ENCODE measurements around the gene PXK. TPM values are rescaled to one million over a fixed set of nuclear protein-coding genes. Genes with fewer than 3 reads are reported as not detected.
A peak's percentile ranks its signal among the peaks of the same experiment; 100 is the strongest.

The PXK gene
- total RNA-seq, 2 donors from 2014 or later, result 16.0 to 22.0 TPM

DNA sequence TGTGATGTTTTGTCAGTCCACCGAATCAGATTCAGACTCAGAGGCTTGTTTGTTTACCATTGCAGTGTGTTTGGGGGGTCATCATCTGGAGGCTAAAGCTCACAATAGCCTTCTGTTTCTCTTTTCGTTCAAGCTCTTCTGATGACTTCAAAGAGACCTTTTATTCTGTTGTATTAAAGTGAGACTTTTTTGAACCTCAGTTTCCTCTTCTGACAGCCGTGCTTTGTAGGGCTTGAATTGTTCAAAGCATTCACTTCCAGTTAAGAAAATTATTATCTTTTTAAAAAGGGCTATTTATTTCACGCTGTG lies 1.3 kb downstream of the PXK start:
- Mint-ChIP-seq H3K4me1 (peaks cover 23% of the 10 kb centered on the region), H3K27ac (no peak overlapping the region), H3K4me3 (peak overlapping the region; percentile 82), H3K27me3 (ENCODE audit: insufficient read depth) (peaks cover 16% of the 10 kb centered on the region), H3K36me3 (ENCODE audit: low read depth) (peaks cover 3% of the 10 kb centered on the region), H3K9me3 (no peaks in the 10 kb centered on the region)
- TF ChIP-seq CTCF (conservative IDR thresholded peaks at IDR 0.05), result no peak
- H3K36me3 ChIP-seq (ENCODE audit: control insufficient read depth, insufficient read depth, low read length), result no peaks in the 10 kb centered on the region
- DNase-seq, result no peak
- peak overlapping the region; percentile 82 for H3K4me3 ChIP-seq (ENCODE audit: low read length)
- H3K4me1 ChIP-seq (ENCODE audit: control insufficient read depth, insufficient read depth, low read length), result no peaks in the 10 kb centered on the region
- H3K9me3 ChIP-seq (ENCODE audit: control insufficient read depth, low read length), result no peaks in the 10 kb centered on the region
- 40 to 63% methylated on average over 2 to 4 of the region's 4 CpGs for WGBS, 2 experiments (ENCODE audit: insufficient coverage in 1 of 2, insufficient read length in 1 of 2)
- no peak overlapping the region for H3K27ac ChIP-seq (ENCODE audit: low read depth, low read length)
- no peak overlapping the region for H3K9ac ChIP-seq (ENCODE audit: extremely low read depth, low read length, poor library complexity, severe bottlenecking)
- peaks cover 14% of the 10 kb centered on the region for H3K27me3 ChIP-seq (ENCODE audit: control insufficient read depth, insufficient read depth, low read length, poor library complexity, severe bottlenecking)

- H3K4me3 ChIP-seq (ENCODE audit: low read length), result peak overlapping the region; percentile 82
- no peak overlapping the region for H3K9ac ChIP-seq (ENCODE audit: extremely low read depth, low read length, poor library complexity, severe bottlenecking)
- peaks cover 11% of the 10 kb centered on the region for H3K27me3 Mint-ChIP-seq (ENCODE audit: insufficient read depth)
- no peaks in the 10 kb centered on the region for H3K4me1 ChIP-seq (ENCODE audit: control insufficient read depth, insufficient read depth, low read length)
- peak overlapping the region; percentile 82 for H3K4me3 Mint-ChIP-seq
- peaks cover 23% of the 10 kb centered on the region for H3K4me1 Mint-ChIP-seq
- no peak overlapping the region for H3K27ac ChIP-seq (ENCODE audit: low read depth, low read length)
- TF ChIP-seq CTCF (conservative IDR thresholded peaks at IDR 0.05), result no peak
- H3K9me3 ChIP-seq (ENCODE audit: control insufficient read depth, low read length), result no peaks in the 10 kb centered on the region
- DNase-seq, result no peak
- whole genome bisulfite sequencing, 2 experiments (ENCODE audit: insufficient coverage in 1 of 2, insufficient read length in 1 of 2), result no CpG with 5 or more reads among the region's 1 CpG
- no peaks in the 10 kb centered on the region for H3K9me3 Mint-ChIP-seq
- peaks cover 4% of the 10 kb centered on the region for H3K36me3 Mint-ChIP-seq (ENCODE audit: low read depth)
- no peaks in the 10 kb centered on the region for H3K36me3 ChIP-seq (ENCODE audit: control insufficient read depth, insufficient read depth, low read length)
- H3K27ac Mint-ChIP-seq, result no peak overlapping the region
- peaks cover 10% of the 10 kb centered on the region for H3K27me3 ChIP-seq (ENCODE audit: control insufficient read depth, insufficient read depth, low read length, poor library complexity, severe bottlenecking)
Measured at GRCh38 chr3:58334506-58334884, 1.8 kb downstream of the PXK start.

GRCh38 chr3:58335652-58335947 lies 2.9 kb downstream of the PXK start:
- no peak overlapping the region for H3K4me3 Mint-ChIP-seq
- peaks cover 4% of the 10 kb centered on the region for H3K36me3 Mint-ChIP-seq (ENCODE audit: low read depth)
- peaks cover 11% of the 10 kb centered on the region for H3K27me3 Mint-ChIP-seq (ENCODE audit: insufficient read depth)
- H3K27ac Mint-ChIP-seq, result no peak overlapping the region
- H3K36me3 ChIP-seq (ENCODE audit: control insufficient read depth, insufficient read depth, low read length), result no peaks in the 10 kb centered on the region
- H3K4me3 ChIP-seq (ENCODE audit: low read length), result no peak overlapping the region
- H3K27me3 ChIP-seq (ENCODE audit: control insufficient read depth, insufficient read depth, low read length, poor library complexity, severe bottlenecking), result peaks cover 10% of the 10 kb centered on the region
- no peak for DNase-seq
- WGBS, 2 experiments (ENCODE audit: insufficient coverage in 1 of 2, insufficient read length in 1 of 2), result 67 to 80% methylated on average over 1 of the region's 1 CpG
- H3K9me3 ChIP-seq (ENCODE audit: control insufficient read depth, low read length), result no peaks in the 10 kb centered on the region
- H3K9me3 Mint-ChIP-seq, result no peaks in the 10 kb centered on the region
- H3K4me1 ChIP-seq (ENCODE audit: control insufficient read depth, insufficient read depth, low read length), result no peaks in the 10 kb centered on the region
- H3K27ac ChIP-seq (ENCODE audit: low read depth, low read length), result no peak overlapping the region
- TF ChIP-seq CTCF (conservative IDR thresholded peaks at IDR 0.05), result no peak
- H3K4me1 Mint-ChIP-seq, result peaks cover 23% of the 10 kb centered on the region
- H3K9ac ChIP-seq (ENCODE audit: extremely low read depth, low read length, poor library complexity, severe bottlenecking), result no peak overlapping the region

All from endodermal cell (in vitro differentiated cells).